HG03097 (cell line): Measurements from ENCODE around the gene LYSMD4.
A peak's percentile ranks its signal among the peaks of the same experiment; 100 is the strongest.
"Not testable (repeated sequence)": the region's sequence is repeated elsewhere in the genome, so short reads cannot be mapped to it uniquely, and the experiment has no call there.

Experiments
- ATAC-seq: cut with Tn5 transposase; IDR thresholded peaks from one replicate; pipeline ENCODE4 v1.9.1; 2021; ENCODE audit not compliant: unreplicated experiment, low FRiP score

LYSMD4 gene

GRCh38 chr15:99733268-99734039 is at the start of gene LYSMD4:
LYSMD4 (minus strand) TSS chr15:99733437; CDS start chr15:99731999, 1,438 bp downstream.
- peak; percentile 95 for ATAC-seq

GRCh38 chr15:99782029-99782428 is 48.8 kb upstream of the LYSMD4 start:
- not testable (repeated sequence) for ATAC-seq

- ATAC-seq, result no peak
Measured at GRCh38 chr15:99777144-99777543, 43.9 kb upstream of the LYSMD4 start.

GRCh38 chr15:99764522-99764921 is 31.3 kb upstream of the LYSMD4 start:
- ATAC-seq, result no peak

GRCh38 chr15:99763827-99764226 is 30.6 kb upstream of the LYSMD4 start:
- ATAC-seq, result no peak

GRCh38 chr15:99762288-99762687 is 29.1 kb upstream of the LYSMD4 start:
- no peak for ATAC-seq

GRCh38 chr15:99755692-99756409 is 22.6 kb upstream of the LYSMD4 start:
- ATAC-seq, result peak; percentile 75

GRCh38 chr15:99753066-99753465 is 19.8 kb upstream of the LYSMD4 start:
- ATAC-seq, result no peak

GRCh38 chr15:99752556-99752955 is 19.3 kb upstream of the LYSMD4 start:
- ATAC-seq, result no peak

GRCh38 chr15:99750326-99750725 is 17.1 kb upstream of the LYSMD4 start:
- ATAC-seq, result not testable (repeated sequence)

- no peak for ATAC-seq
Measured at GRCh38 chr15:99749386-99749785, 16.1 kb upstream of the LYSMD4 start.

GRCh38 chr15:99745370-99746086 is 12.3 kb upstream of the LYSMD4 start:
- no peak for ATAC-seq

GRCh38 chr15:99744142-99744541 is 10.9 kb upstream of the LYSMD4 start:
- ATAC-seq, result no peak

- ATAC-seq, result no peak
Measured at GRCh38 chr15:99741835-99742234, 8.6 kb upstream of the LYSMD4 start.

- ATAC-seq, result no peak
Measured at GRCh38 chr15:99738021-99738847, 5.0 kb upstream of the LYSMD4 start.

GRCh38 chr15:99736702-99737101 is 3.5 kb upstream of the LYSMD4 start:
- ATAC-seq, result no peak

GRCh38 chr15:99735868-99736267 is 2.6 kb upstream of the LYSMD4 start:
- ATAC-seq, result no peak

GRCh38 chr15:99734575-99734974 is 1.3 kb upstream of the LYSMD4 start:
- ATAC-seq, result no peak

GRCh38 chr15:99734040-99734291 is 729 bp upstream of the LYSMD4 start:
- ATAC-seq, result not testable (repeated sequence)

GRCh38 chr15:99732751-99733267 is 428 bp downstream of the LYSMD4 start:
- ATAC-seq, result peak; percentile 30
